BLaER1 (cell line): ENCODE measurements around the gene DOCK8.
"Not testable (repeated sequence)": the region's sequence is repeated elsewhere in the genome, so short reads cannot be mapped to it uniquely, and the experiment has no call there.

Experiments used
- H3K27ac ChIP-seq: shearing (Covaris generic); formaldehyde crosslinking; 2 replicates; pipeline ENCODE4 v1.8.1; 2022
- H3K27me3 ChIP-seq: shearing (Covaris generic); formaldehyde crosslinking; 2 replicates; pipeline ENCODE4 v1.8.1; 2022
- H3K36me3 ChIP-seq: shearing (Covaris generic); formaldehyde crosslinking; 2 replicates; pipeline ENCODE4 v1.8.1; 2022
- H3K4me1 ChIP-seq: shearing (Covaris generic); formaldehyde crosslinking; 2 replicates; pipeline ENCODE4 v1.8.1; 2022
- H3K4me2 ChIP-seq: shearing (Covaris generic); formaldehyde crosslinking; 2 replicates; pipeline ENCODE4 v1.8.1; 2022
- H3K4me3 ChIP-seq: shearing (Covaris generic); formaldehyde crosslinking; 2 replicates; pipeline ENCODE4 v1.8.1; 2022
- H3K9ac ChIP-seq: shearing (Covaris generic); formaldehyde crosslinking; 2 replicates; pipeline ENCODE4 v1.8.1; 2022
- H3K9me3 ChIP-seq: shearing (Covaris generic); formaldehyde crosslinking; 2 replicates; pipeline ENCODE4 v1.8.1; 2022
- H4K20me1 ChIP-seq: shearing (Covaris generic); formaldehyde crosslinking; 2 replicates; pipeline ENCODE4 v1.8.1; 2022
- Cebpa-rat ChIP-seq: shearing (Covaris generic); IDR thresholded peaks from 2 replicates; pipeline ENCODE4 v1.8.1; 2022

DOCK8 gene

GRCh38 chr9:214648-215493, at the start of gene DOCK8:
TSS of gene DOCK8 (plus strand) at chr9:214865. CDS start at chr9:214977, 112 bp downstream.
- no peaks in the 10 kb centered on the region for H3K36me3 ChIP-seq
- no peaks in the 10 kb centered on the region for H4K20me1 ChIP-seq
- H3K27me3 ChIP-seq = peaks cover 21% of the 10 kb centered on the region
- H3K4me2 ChIP-seq = peak within 1 kb of the TSS; percentile 95
- H3K4me1 ChIP-seq = peaks cover 7% of the 10 kb centered on the region
- no peak for TF ChIP-seq Cebpa-rat
- peak within 1 kb of the TSS; percentile 77 for H3K9ac ChIP-seq
- peak within 1 kb of the TSS; percentile 82 for H3K4me3 ChIP-seq
- peak within 1 kb of the TSS; percentile 61 for H3K27ac ChIP-seq
- H3K9me3 ChIP-seq = no peaks in the 10 kb centered on the region

DNA sequence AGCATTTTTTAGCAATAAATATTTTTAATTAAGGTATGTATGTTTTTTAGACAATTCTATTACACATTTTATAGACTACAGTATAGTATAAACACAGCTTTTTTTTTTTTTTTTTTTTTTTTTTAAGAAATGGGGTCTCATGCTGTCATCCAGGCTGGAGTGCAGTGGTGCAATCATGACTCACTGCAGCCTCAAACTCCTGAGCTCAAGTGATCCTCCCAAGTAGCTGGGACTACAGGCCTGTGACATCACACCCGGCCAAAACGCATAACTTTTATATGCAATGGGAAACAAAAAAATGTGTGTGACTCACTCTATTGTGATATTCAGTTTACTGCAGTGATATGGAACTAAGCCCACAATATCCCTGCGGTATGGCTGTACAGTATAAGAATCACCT, 44.9 kb upstream of the DOCK8 start:
- not testable (repeated sequence) for H3K4me1 ChIP-seq, H3K36me3 ChIP-seq, H3K4me2 ChIP-seq, H4K20me1 ChIP-seq, H3K4me3 ChIP-seq, H3K9ac ChIP-seq, H3K27me3 ChIP-seq, H3K9me3 ChIP-seq, H3K27ac ChIP-seq

DNA sequence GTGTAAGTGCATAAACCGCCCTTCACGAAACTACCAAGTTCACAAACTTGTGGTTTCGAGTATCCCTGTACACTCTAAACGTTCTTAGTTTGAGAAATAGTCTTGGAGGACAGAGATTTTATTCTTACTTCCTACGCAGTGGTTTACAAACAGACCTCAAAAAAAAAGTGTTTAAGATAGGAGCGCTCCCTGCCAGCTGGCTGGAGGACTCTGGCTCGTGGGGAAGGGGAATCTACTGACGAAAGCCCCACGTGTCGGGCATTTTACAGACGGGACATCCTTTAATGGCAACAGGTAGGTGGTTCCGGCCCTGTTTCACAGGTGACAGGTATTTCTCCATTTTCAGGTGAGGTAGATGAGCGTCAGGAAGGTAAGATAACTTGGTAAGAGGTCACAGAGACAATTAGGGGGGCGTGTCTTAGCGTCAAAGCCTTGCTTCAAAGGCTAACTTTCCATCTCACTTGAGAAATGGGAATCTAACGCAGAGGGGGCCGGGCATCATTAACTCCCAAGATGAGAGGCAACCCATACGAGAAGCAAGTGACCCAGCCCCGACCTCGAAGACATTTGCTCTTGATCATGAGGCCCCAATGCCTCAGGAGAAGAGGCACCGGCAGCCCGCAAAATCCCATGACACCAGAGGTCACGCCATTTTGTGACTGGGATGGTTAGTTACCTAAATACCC, 36.4 kb upstream of the DOCK8 start:
- H3K27ac ChIP-seq, H3K9ac ChIP-seq: not testable (repeated sequence)
- H3K4me2 ChIP-seq = peak overlapping the region; percentile 55; the same call in 1 of the 2 replicates

GRCh38 chr9:178970-179383, 35.7 kb upstream of the DOCK8 start, which contains the start of gene ZNG1A:
TSS of gene ZNG1A (minus strand) at chr9:179056. CDS start at chr9:178969, 87 bp downstream.
- Histone ChIP-seq H3K4me3 (peak within 1 kb of the TSS; percentile 64), H3K4me2 (peak within 1 kb of the TSS; percentile 55; the same call in 1 of the 2 replicates)
- not testable (repeated sequence) for H4K20me1 ChIP-seq, H3K36me3 ChIP-seq, H3K27me3 ChIP-seq, H3K9ac ChIP-seq, H3K4me1 ChIP-seq, H3K27ac ChIP-seq, H3K9me3 ChIP-seq

More for the DNA sequence above, 36.4 kb upstream of the DOCK8 start:
- peak overlapping the region; percentile 64 for H3K4me3 ChIP-seq
- H3K9me3 ChIP-seq, H3K36me3 ChIP-seq, H3K4me1 ChIP-seq, H3K27me3 ChIP-seq, H4K20me1 ChIP-seq: not testable (repeated sequence)

DNA sequence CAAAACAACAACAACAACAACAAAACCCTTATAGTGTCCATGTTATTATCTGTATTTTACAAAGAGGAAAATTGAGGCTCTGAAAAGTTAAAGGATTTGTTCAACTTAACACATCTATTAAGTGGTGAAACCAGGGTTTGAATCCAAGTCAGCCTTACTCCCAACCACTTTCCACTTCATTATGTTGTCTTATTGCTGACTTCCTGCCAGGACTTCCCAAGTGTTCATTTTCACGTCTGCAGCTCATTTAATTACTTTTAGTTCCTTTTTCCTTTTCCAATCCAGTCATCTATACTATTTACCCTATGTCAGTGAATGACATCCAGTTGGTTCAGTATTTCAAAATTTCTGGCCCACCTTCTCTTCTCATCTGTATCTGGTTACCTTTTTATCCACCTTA, 15.1 kb upstream of the DOCK8 start:
- not testable (repeated sequence) for H3K9ac ChIP-seq, H3K36me3 ChIP-seq, H3K27ac ChIP-seq, H3K9me3 ChIP-seq, H3K27me3 ChIP-seq, H3K4me3 ChIP-seq, H3K4me1 ChIP-seq, H3K4me2 ChIP-seq, H4K20me1 ChIP-seq

GRCh38 chr9:206481-206880, 8.2 kb upstream of the DOCK8 start:
- H3K27ac ChIP-seq = no peak overlapping the region
- no peaks in the 10 kb centered on the region for H3K4me1 ChIP-seq
- H4K20me1 ChIP-seq = no peaks in the 10 kb centered on the region
- H3K9ac ChIP-seq = no peak overlapping the region
- TF ChIP-seq Cebpa-rat = no peak
- no peaks in the 10 kb centered on the region for H3K9me3 ChIP-seq
- no peaks in the 10 kb centered on the region for H3K36me3 ChIP-seq
- no peak overlapping the region for H3K4me3 ChIP-seq
- H3K4me2 ChIP-seq = no peak overlapping the region
- H3K27me3 ChIP-seq = no peaks in the 10 kb centered on the region

- Histone ChIP-seq H3K4me3 (no peak overlapping the region), H4K20me1 (no peaks in the 10 kb centered on the region), H3K27ac (no peak overlapping the region), H3K36me3 (no peaks in the 10 kb centered on the region), H3K4me2 (no peak overlapping the region), H3K9ac (no peak overlapping the region), H3K9me3 (no peaks in the 10 kb centered on the region), H3K4me1 (no peaks in the 10 kb centered on the region), H3K27me3 (peaks cover 2% of the 10 kb centered on the region; the same call in 1 of the 2 replicates)
- TF ChIP-seq Cebpa-rat = no peak
Observed at GRCh38 chr9:209143-209758, 5.4 kb upstream of the DOCK8 start.

- Histone ChIP-seq H3K27me3 (peaks cover 20% of the 10 kb centered on the region), H3K4me2 (no peak overlapping the region), H3K4me3 (no peak overlapping the region), H4K20me1 (no peaks in the 10 kb centered on the region), H3K36me3 (no peaks in the 10 kb centered on the region), H3K9ac (no peak overlapping the region), H3K27ac (no peak overlapping the region), H3K9me3 (no peaks in the 10 kb centered on the region), H3K4me1 (peaks cover 7% of the 10 kb centered on the region)
- TF ChIP-seq Cebpa-rat = no peak
Observed at GRCh38 chr9:211036-211435, 3.6 kb upstream of the DOCK8 start.

GRCh38 chr9:211557-211956, 3.1 kb upstream of the DOCK8 start:
- Histone ChIP-seq H3K9me3 (no peaks in the 10 kb centered on the region), H3K4me3 (no peak overlapping the region), H3K9ac (no peak overlapping the region), H3K4me2 (no peak overlapping the region), H4K20me1 (no peaks in the 10 kb centered on the region), H3K4me1 (peaks cover 7% of the 10 kb centered on the region), H3K27ac (no peak overlapping the region), H3K27me3 (peaks cover 21% of the 10 kb centered on the region), H3K36me3 (no peaks in the 10 kb centered on the region)
- no peak for TF ChIP-seq Cebpa-rat

- H4K20me1 ChIP-seq = no peaks in the 10 kb centered on the region
- TF ChIP-seq Cebpa-rat = no peak
- no peaks in the 10 kb centered on the region for H3K9me3 ChIP-seq
- H3K36me3 ChIP-seq = no peaks in the 10 kb centered on the region
- H3K27ac ChIP-seq = no peak overlapping the region
- no peak overlapping the region for H3K4me2 ChIP-seq
- no peak overlapping the region for H3K4me3 ChIP-seq
- H3K9ac ChIP-seq = no peak overlapping the region
- H3K4me1 ChIP-seq = peaks cover 7% of the 10 kb centered on the region
- H3K27me3 ChIP-seq = peaks cover 21% of the 10 kb centered on the region
Observed at GRCh38 chr9:212297-212696, 2.4 kb upstream of the DOCK8 start.

GRCh38 chr9:213901-214300, 764 bp upstream of the DOCK8 start:
- H3K27ac ChIP-seq, H3K36me3 ChIP-seq, H3K4me1 ChIP-seq, H4K20me1 ChIP-seq, H3K9ac ChIP-seq, H3K9me3 ChIP-seq: not testable (repeated sequence)
- peaks cover 21% of the 10 kb centered on the region for H3K27me3 ChIP-seq
- H3K4me3 ChIP-seq = peak overlapping the region; percentile 82; the same call in 1 of the 2 replicates
- H3K4me2 ChIP-seq = peak overlapping the region; percentile 95; the same call in 1 of the 2 replicates
